GM18520 (cell line): Measurements from ENCODE around the gene OSBP2.

ENCODE experiments used
- ATAC-seq: cut with Tn5 transposase; IDR thresholded peaks from one replicate; pipeline ENCODE4 v1.9.1; 2021; ENCODE audit not compliant: unreplicated experiment

The OSBP2 gene

DNA sequence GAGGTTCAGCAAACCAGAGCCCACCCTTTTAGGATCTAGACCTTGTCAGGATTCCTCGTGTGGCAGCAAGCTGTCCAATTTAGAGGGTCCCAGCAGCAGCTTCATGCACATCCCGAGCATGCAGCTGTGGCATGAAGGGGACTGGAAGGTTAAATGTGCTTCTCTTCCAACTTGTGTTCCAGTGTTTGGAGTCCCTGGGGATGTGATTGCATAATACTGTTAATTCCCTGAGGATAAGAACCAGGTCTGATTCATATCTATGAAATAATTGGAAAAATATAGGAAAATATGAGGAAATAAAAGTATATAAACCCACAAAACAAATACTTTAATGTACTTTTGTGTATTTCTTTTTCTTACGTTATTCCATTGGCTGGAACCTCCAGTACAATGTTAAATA, 143.4 kb downstream of the OSBP2 start:
- ATAC-seq: no peak

DNA sequence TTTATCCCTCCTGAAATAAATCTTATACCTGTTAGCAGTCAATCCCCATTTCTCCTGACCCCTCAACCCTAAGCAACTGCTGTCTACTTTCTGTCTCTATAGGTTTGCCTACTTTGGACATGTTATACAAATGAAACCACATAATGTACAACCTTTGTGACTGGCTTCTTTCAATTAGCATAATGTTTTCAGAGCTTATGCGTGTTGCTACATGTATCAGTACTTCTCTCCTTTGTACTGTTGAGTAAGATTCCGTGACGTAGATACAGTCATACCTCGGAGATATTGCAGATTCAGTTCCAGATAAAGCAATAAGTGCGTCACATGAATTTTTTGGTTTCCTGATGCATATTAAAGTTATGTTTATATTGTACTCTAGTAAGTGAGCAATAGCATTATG, 146.6 kb downstream of the OSBP2 start:
- no peak for ATAC-seq

DNA sequence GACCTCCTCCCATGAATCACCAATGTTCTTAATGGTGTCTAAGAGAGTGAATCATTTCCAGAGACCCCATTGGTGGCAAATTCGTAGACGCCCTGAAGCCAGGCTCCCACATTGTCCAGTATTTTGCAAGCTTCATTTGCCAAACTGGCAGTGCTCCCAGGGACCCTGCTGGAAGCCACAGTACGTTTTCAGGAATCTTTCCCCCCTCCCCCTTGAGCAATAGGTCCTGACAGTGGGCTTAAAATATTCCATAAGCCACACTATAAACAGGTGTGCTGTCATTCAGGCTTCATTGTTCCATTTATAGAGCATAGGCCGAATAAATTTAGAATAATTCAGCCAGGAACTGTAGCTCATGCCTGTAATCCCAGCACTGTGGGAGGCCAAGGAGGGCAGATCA, 148.6 kb downstream of the OSBP2 start:
- no peak for ATAC-seq

DNA sequence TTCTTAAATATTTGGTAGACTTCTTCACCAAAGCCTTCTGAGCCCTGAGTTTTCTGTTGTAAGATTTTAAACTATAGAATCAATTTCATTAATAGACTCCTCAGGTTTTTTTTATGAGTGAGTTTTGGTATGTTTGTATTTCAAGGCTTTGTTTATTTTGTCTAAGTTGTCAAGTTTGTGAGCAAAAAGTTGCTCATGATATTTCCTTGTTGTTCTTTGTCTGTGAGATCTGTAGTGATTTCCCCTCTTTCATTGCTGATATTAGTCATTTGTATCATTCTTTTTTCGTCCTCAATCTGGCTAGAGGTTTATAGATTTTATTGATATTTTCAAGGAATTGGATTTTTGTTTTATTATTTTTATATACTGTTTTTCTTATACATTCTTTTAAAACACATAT, 152.9 kb downstream of the OSBP2 start:
- ATAC-seq: no peak

DNA sequence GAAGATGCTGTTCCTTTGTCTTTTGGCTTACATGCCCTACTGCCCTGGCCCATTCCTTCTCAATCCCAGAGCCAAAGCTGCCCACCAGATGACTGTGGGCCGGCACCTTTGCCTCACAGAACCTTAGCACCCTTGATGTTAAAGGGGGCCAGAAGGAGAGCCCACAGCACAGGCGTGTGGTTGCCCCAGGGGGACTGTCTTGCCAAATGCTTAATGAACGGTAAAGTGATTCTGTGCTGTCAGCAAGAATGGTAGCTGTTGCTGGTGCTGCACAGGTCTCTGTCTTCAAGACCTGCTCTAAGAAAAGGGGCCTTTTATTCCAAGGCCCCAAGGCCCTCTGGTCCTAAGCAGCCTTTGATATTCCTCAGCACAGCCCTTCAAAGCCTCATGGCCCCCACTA, 160.6 kb downstream of the OSBP2 start:
- ATAC-seq: no peak

DNA sequence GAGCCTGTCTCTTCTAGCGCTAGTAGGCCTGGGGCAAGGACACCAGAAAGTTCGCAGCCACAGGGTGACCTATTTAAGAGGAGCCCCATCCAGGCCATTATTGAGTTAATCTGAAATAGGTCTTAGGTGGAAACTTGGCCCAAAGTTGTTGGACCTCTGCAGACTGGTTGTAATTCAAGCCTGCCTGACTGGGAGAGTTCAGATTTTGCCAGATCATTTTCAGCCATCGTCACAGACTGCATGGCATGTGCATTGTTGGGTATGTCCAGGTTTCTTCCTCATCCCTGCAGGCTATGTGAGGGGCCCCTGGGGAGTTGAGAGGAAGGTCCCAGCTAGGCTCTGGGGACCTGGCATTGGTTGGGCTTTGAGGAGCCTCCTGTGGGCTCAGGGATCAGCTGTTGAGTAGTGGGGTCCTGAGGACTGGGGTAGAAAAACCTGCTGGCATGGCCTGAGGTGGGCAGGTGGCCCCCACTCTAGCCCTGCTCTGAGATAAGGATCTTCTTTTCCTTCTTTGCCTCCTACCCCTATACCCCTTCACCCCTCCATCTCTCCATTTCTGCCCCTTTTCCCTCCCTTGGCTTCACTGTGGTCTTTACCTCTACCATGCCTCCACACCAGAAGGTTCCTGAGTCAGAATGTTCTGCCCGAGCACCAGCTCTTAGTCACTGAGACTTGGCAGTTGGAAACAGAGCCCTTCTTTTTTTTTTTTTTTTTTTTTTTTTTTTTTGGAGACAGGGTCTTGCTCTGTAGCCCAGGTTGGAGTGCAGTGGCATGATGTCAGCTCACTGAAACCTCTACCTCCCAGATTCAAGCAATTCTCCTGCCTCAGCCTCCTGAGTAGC, 161.2 kb downstream of the OSBP2 start:
- ATAC-seq: no peak

DNA sequence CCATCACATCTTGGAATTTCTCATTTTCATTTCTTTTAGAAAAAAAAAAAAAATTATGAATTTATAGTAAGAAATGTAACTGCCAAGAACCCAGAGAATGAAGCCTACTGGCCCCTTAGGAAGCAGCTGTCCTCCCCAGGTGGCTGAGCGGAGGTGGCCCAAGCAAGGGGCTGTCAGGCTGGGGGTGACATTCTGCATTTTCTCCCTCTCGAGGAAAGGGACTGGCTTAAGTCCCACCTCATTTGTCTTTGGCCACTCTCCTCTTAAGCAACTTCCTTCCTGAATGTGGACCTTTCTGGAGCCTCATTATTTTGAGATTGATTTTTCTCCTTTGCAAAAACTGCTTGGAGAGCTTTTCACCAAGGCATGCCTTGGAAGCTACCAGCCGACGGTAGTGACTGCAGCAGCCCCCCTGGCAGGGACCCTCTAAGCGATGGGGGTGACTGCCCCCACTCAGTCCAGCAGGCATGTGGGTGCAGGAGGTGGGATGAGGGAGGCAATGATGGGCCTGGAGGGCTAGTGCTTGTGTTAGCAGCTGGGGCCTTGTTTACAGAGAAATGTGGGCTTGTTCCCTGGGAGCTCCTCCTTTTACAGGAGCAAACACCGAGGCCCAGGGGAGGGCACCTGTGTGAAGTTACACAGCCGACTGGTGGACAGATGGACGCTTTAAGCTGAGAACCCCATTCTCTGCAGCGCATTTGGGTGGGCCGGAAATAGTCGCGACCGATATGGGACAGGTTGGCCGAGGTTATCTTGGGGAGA, 162.2 kb downstream of the OSBP2 start:
- ATAC-seq: no peak

DNA sequence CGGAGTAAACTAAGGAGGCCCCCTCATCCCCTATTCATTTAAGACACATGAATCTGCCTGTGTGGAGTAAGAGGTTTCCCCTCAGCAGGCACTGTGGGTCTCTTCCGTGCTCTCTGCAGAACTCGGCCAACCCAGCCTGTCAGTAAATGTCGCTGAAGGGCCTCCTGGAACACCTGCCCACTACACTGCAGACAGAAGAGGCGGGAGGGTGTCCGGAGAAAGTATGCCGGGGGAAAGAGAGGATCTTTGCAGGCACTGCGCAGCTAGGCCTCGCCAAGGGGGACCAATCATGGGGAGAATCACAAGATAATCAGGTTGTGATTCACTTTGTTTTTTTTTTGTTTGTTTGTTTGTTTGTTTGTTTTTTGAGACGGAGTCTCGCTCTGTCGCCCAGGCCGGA, 163.1 kb downstream of the OSBP2 start:
- ATAC-seq: no peak

DNA sequence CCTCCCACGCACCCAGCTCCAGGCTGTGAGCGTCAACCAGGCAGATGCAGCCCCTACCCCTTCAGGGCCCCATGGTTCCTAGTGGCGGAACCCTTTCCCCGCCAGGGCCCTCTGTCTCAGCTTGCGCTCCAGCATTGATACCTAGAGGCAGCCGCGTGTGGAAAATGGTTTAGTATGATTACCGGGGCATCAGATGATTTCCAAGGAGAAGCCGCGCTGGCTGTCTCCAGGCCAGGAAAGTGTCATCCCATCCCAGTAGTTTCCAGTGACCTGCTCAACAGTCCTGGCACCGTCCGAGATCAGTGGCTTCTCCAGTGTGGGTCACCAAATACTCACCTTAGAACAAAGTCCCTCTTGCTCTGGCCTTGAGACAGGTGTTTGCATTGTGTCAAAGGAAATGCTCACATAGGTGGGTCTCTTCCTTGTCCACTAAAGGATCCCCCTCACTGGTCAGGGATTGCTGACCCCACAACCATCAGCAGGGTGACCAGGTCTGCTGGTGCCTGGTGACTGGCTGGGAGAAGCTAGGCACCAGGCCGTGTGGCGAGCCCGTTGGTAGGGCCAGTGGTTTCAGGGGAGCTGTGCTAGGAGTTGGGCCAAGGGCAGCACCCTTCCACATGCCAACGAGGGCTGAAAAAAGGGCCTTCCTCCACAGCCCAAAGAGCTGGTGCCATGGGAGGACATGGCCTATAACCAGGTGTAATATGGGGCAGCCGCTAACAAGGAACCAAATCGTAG, 164.5 kb downstream of the OSBP2 start:
- no peak for ATAC-seq

DNA sequence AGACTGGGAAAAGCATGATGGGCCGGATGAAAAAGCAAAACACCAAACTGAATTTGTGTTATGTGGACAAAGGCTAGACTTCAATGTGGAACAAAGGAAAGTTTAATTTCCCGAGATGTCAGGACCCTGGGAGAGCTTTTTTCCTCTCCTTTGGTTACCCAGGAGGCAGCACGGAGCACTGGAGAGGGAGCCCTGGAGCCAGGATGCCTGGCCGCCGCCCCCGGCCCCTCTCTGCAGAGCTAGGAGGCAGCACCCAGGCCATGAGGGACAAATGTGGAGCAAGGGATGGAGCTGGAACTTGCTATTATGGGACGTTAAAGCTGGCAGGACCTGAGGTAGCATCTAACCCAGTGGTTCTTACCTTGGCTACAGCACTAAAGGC, 165.0 kb downstream of the OSBP2 start:
- no peak for ATAC-seq

DNA sequence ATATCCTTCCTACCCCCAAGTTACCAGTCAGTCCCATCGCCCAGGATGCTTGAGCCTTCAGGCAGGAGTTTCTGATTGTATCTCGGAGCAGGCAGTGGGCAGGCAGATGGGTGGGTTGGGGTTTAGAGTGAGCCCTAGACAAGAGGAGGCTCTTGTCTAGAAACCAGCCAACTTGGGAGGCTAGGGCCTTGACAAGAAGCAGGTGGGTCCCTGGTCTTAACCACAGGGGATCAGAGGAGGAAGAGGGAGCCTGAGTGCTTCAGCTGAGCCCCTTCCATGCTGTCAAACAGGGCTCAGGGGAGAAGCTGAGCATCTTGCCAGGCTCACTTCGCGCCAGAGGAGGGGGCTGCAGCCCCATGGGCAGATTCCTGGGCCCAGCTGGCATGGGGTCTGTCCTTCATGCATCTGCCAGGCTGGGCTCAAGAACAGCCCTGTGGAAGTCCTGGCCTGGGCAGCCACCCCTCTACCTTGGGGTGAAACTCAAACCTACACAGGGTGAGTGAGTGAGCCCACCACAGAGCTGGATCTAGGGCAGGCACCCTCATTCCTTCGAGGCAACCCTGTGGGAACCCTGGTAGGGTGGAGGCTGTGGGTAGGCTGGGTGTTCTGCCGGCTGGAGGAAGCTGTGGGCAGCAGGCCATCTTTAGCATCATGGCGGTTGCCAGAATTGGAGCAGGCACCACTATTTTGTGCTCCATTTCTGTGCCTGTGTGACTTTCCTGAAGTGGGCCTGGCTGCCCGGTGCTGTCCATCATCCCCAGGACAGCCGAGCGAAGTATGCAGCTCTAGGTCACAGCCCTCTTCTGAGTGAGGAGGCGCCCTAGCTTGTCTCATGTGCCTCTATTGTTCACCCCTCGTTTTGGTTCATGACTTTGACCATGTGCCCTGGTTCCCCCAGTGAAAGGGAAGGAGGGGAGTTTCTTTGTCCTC, 165.8 kb downstream of the OSBP2 start:
- ATAC-seq: no peak

DNA sequence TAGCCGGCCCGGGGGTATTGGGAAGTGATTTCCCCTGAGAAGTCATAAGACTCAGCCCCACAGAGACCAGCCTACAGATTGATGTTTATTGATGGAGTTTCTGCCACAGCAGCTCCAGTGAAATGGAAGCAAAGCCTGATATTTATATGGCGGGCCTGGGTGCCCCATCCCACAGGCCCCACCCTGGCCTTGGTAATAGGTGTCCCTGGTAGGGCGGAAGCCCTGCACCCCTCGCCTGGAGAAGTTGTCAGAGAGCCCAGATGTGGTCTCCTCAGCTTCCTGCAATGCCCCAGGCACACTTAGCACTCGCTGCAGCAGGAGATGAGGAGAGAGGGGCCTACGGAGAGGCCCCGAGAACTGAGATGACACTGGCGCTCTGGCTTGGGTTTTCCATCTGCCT, 166.5 kb downstream of the OSBP2 start:
- ATAC-seq: no peak

DNA sequence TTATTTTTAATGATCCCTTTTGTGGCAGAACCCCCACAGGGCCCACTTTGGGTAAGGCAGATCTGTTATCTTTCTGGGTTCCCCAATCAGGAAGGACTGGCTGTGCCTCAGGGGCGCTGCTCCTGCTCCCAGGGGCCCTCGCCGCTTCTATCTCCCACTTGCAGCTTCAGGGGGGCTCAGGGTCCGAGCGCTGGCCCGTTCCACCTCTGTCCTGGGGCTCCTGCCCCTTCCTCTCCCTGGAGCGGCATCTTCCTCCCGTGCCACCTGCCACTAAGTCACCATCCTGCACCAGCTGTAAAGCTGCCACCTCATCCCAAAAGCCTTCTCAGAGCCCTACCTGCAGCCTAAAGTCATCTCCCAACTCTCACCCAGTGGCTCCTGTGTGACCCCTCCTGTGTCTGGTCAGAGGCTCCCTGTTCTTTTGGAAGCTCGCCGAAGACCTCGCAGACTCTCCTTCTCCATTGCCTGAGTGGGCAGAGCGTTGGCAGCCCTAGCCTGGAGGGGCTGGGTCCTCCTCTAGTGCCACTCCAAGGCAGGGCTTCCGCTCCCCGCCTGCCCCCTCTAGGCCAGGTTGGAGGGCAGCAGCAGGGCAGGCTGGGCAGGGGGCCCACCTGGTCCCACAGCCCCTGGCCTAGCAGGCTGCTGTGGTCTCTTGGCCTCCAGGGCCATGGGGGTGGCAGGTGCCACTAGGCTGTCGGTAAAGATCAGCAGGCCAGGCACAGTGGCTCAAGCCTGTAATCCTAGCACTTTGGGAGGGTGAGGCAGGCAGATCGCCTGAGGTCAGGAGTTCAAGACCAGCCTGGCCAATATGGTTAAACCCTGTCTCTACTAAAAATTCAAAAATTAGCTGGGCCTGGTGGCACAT, 167.2 kb downstream of the OSBP2 start:
- ATAC-seq: no peak

DNA sequence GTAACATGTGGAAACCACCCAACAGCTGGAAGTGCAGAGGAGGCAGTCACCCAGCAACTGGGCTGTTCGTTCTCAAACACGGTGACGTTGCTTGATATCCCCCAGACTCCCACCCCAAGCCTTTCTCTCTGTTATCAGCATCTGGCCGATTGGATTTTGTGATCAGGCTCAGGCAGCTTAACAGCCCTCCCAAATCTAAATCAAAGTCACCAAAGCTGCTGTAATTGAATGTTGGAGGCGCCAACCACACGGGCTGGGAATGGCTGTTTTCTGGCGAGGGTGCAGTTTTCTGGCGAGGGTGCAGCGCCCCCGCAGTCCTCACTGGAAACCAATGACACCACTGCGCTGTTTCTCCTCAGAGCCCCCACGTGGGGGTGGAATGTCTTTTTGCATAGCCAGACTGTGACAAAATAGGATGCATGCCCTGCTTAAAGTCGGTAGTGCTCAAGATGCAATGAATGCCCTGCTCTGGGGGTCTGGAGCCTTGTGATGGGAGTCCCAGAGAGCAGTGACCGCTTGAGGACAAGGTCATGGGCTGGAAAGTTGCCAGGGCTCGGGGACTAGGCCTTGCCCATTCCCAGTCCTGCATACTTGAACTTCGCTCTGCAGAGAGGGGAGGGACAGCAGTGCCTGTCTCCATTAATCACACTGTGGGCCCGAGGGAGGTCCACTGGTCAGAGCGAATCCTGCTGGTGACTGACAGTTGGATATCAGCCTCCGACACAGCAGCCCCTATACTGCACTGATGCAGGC, 168.6 kb downstream of the OSBP2 start:
- no peak for ATAC-seq

DNA sequence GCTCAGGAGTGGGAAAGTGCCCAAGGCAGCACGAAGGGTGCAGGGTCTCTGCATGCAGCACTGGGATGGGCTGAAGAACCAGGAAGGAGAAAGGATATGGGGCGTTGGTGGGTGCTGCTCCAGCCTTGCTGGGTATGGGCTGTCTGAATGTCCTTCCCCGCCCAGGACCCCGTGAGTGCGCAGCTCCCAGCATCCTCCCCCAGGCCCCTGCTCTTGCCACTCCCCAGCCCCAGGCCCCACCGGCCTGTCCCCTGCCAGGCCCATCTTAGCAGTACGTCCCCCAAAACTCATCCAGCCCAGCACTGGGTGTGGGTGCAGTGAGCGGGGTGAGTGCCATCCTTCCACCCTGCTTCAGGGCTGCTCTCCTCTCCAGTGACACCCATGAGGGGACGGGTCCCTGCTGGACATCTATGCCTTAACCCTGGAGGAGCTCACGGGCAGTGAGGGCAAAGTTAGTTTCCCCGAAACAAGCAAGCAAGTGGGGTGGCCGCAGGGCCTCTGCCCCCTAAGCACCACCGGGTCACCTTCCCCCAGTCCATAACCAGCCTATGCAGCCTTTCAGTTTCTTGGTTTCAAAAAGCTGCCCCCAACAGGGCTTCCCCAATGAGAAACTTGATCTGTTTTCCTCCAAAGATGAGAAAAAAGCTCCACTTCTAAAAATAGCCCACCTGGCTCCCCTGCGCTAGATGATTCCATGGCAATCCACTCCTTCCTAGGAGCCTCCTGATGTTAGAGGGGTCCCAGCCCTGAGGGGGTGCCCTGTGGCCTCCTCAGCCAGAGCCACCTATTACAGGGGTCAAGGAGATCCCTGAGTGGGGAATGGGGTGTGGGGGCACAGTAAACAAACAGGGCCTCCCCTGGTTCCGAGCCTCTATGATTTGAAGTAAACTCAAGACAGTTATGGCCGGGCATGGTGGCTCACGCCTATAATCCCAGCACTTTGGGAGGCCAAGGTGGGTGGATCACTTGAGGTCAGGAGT, 170.1 kb downstream of the OSBP2 start:
- ATAC-seq: no peak

DNA sequence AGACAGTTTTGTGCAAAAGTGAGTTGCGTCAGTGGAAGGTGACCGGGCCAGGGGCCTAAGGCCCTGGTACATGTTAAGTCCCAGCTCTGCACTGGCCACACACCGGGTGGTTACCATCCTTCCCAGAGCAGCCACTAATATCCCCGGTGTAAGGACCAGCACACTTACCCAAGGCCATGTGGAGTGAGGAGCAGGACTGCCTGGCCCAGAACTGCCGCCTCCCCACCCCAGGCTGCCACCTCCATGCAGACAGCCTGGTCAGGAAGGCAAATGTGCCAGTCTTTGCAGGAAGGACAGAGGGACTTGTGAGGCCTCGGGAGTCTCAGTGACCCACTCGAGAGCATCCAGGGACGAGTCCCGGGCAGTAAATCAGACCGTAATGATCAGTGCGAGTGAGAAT, 171.0 kb downstream of the OSBP2 start:
- no peak for ATAC-seq

DNA sequence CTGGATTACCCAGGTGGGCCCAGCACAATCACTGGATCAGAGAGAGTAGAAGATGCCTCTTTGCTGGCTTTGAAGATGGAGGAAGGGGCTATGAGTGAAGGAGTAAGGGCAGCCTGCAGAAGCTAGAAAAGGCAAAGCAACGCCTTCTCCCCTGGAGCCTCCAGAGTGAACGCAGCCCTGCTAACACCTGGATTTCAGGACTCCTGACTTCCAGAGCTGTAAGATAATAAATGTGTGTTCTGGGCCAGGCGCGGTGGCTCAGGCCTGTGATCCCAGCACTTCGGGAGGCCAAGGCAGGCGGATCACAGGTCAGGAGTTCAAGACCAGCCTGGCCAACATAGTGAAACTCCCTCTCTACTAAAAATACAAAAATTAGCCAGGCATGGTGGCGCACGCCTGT, 171.5 kb downstream of the OSBP2 start:
- ATAC-seq: no peak

DNA sequence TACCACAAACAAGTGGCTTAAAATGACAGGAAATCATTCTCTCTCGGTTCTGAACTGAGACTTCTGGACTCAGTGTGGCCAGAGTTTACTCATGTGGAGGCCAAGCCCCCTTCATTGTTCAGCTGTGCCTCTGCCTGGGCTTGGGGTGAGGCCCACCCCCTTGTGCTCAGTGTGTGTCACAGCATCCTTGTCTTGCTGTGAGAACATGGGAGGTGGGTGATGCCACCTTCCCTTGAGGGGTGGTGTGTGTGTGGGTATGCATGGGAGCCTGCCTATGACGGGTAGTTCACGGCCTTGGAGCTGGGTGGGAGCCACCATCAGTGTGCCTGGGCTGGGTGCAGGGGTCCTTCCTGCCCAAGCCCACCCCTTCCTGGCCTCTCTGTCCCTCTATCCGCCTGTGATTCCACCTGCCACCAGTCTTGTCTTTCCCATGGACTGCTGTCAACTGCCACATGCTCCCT, 172.2 kb downstream of the OSBP2 start:
- no peak for ATAC-seq
